Hepatocyte (in vitro differentiated cells): ENCODE results near the gene CRYGB.

ENCODE experiments used
- EZH2 ChIP-seq: fragments of 200-600 bp; sonication (generic); IDR thresholded peaks from 2 replicates; pipeline ENCODE4 v1.6.1; 2016; ENCODE audit warnings: antibody characterized with exemption, mild to moderate bottlenecking, borderline replicate concordance
- EZH2phosphoT487 ChIP-seq: fragments of 200-600 bp; sonication (generic); IDR thresholded peaks from one replicate; pipeline ENCODE4 v1.6.1; 2018; ENCODE audit warnings: antibody characterized with exemption, mild to moderate bottlenecking, low read depth, moderate library complexity; ENCODE audit not compliant: unreplicated experiment, severe bottlenecking
- TF ChIP-seq, protein P1 (sequence below): fragments of 200-600 bp; sonication (generic); IDR thresholded peaks from 2 replicates; pipeline ENCODE4 v1.5.1; 2016; ENCODE audit warnings: antibody characterized with exemption, mild to moderate bottlenecking; ENCODE audit not compliant: poor library complexity

GRCh38 chr2:208179028-208179609 lies 33.2 kb upstream of the CRYGB start:
- TF ChIP-seq, protein P1, sequence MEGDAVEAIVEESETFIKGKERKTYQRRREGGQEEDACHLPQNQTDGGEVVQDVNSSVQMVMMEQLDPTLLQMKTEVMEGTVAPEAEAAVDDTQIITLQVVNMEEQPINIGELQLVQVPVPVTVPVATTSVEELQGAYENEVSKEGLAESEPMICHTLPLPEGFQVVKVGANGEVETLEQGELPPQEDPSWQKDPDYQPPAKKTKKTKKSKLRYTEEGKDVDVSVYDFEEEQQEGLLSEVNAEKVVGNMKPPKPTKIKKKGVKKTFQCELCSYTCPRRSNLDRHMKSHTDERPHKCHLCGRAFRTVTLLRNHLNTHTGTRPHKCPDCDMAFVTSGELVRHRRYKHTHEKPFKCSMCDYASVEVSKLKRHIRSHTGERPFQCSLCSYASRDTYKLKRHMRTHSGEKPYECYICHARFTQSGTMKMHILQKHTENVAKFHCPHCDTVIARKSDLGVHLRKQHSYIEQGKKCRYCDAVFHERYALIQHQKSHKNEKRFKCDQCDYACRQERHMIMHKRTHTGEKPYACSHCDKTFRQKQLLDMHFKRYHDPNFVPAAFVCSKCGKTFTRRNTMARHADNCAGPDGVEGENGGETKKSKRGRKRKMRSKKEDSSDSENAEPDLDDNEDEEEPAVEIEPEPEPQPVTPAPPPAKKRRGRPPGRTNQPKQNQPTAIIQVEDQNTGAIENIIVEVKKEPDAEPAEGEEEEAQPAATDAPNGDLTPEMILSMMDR, result no peak
- TF ChIP-seq EZH2 (no peak), EZH2phosphoT487 (no peak)
